Heart left ventricle (tissue), 16 donors: ENCODE measurements around the gene ZYX. TPM values are rescaled to one million over a fixed set of nuclear protein-coding genes. Genes with fewer than 3 reads are reported as not detected.
A peak's percentile ranks its signal among the peaks of the same experiment; 100 is the strongest.

ENCODE experiments used
- ATAC-seq, 4 donors: fragments of 200-7000 bp; cut with Tn5 transposase; one replicate each; pipeline ENCODE4 v1.9.1; 2020 to 2022; ENCODE audit warnings: moderate library complexity in 4 of 4, mild to moderate bottlenecking in 3 of 4, moderate number of reproducible peaks in 1 of 4
- DNase-seq, 5 donors: peaks; one replicate each; pipeline ENCODE4 v3.0.0-alpha.2; 2020
- H3K27ac ChIP-seq, 12 donors: fragments of 200-600 bp; sonication (generic) in 4 of 12; one replicate each; pipeline versions ENCODE4 v1.5.0 to v1.8.0; 2016 to 2022; ENCODE audit warnings: mild to moderate bottlenecking in 2 of 12
- H3K27me3 ChIP-seq, 9 donors: fragments of 200-600 bp; sonication (generic) in 2 of 9; one replicate each; pipeline versions ENCODE4 v1.5.1 to v1.8.0; 2016 to 2022; ENCODE audit warnings: mild to moderate bottlenecking in 3 of 9
- H3K36me3 ChIP-seq, 9 donors: fragments of 200-600 bp; sonication (generic) in 2 of 9; one replicate each; pipeline versions ENCODE4 v1.5.0 to v1.8.0; 2018 to 2022; ENCODE audit warnings: mild to moderate bottlenecking in 2 of 9
- H3K4me1 ChIP-seq, 12 donors: fragments of 200-600 bp; sonication (generic) in 4 of 12; one replicate each; pipeline versions ENCODE4 v1.5.0 to v1.8.0; 2016 to 2022; ENCODE audit warnings: mild to moderate bottlenecking in 3 of 12
- H3K4me3 ChIP-seq, 12 donors: fragments of 200-600 bp; sonication (generic) in 4 of 12; one replicate each; pipeline versions ENCODE4 v1.5.0 to v1.8.0; 2017 to 2022; ENCODE audit warnings: mild to moderate bottlenecking in 9 of 12, moderate library complexity in 4 of 12
- H3K9me3 ChIP-seq, 12 donors: fragments of 200-600 bp; sonication (generic) in 4 of 12; one replicate each; pipeline versions ENCODE4 v1.5.0 to v1.8.0; 2016 to 2022; ENCODE audit warnings: mild to moderate bottlenecking in 1 of 12
- POLR2A ChIP-seq, 2 donors: fragments of 450-650 bp; IDR thresholded peaks; one replicate each; pipeline ENCODE4 v1.6.1; 2017; ENCODE audit warnings: antibody characterized with exemption in 2 of 2, mild to moderate bottlenecking in 2 of 2, moderate library complexity in 2 of 2
- WGBS, 4 donors: extraction: QIAGEN DNeasy Blood & Tissue Kit in 2 of 4; methylation state at CpG; one replicate each; pipeline versions ENCODE4 v1.1.5 to v1.1.7; 2013 to 2018; 5-methylcytosine and 5-hydroxymethylcytosine counted together
- intact Hi-C, 10 donors: fragments of 100-400 bp; cut with DNase I; formaldehyde crosslinking; loops; one replicate each; pipeline versions ENCODE4 v1.11.1 to v1.14.2; 2022
- polyA plus RNA-seq, 2 donors: library from polyadenylated mRNA; stranded (reverse); fragments of 200-250 nt; gene quantifications; one replicate each; pipeline ENCODE4 v1.2.3, GENCODE V29; 2013
- total RNA-seq, 9 donors: library from RNA; depleted of rRNA in 2 of 9; stranded (reverse); fragments of >200 nt in 2 of 9; fragmentation: NEBNext Ultra II Directional in 3 of 9; extraction: Animal tissue kit (Norgen Biotek cat#: 25700) in 3 of 9; gene quantifications; one replicate each; pipeline versions ENCODE4 v1.1.0 to v1.2.4, GENCODE V29; 2016 to 2023
- TF ChIP-seq, protein P1 (sequence below), 12 donors: fragments of 200-600 bp; sonication (generic) in 4 of 12; IDR thresholded peaks; one replicate each; pipeline versions ENCODE4 v1.5.0 to v1.8.0; 2018 to 2022; ENCODE audit warnings: antibody characterized with exemption in 12 of 12, mild to moderate bottlenecking in 5 of 12
- donor health status: ischemic (EF 13 %, LVEDD 7.1; RV severe dilation, severe dysfunction).
- donor health status: healthy with polysubstance abuse.
- donor health status: DM: no; HTN: yes; CAD: no.
- donor health status: DM: no; HTN: no; CAD: no.
- donor health status: ischemic (EF 25% LVEDD 6.9; RV normal size, moderate dysfunction).
- donor health status: ischemic (EF 25% LVEDD 5.7; RV mildly dilated, moderate dysfunction).
- donor health status: healthy.
- donor health status: DM: yes; HTN: yes; CAD: no.
- donor health status: ischemic (EF 35%, LVEDD 5.7; RV mildly dilated, moderate dysfunction).
- donor health status: nonischemic (EF 11% LVEDD 7.7; RV severe dilation, severe dysfunction).
- donor health status: DM: yes; HTN: yes; CAD: no.
- donor health status: PGD.
- donor health status: ischemic (EF 29% LVEDD 5.4; RV normal size, mild dysfunction).
- donor health status: nonischemic (EF 23%, LVEDD 6.1; RV moderate dilation, normal function).

Gene ZYX
- total and polyA plus RNA-seq, 11 donors: 55.9 to 217 (median 79.4) TPM

DNA sequence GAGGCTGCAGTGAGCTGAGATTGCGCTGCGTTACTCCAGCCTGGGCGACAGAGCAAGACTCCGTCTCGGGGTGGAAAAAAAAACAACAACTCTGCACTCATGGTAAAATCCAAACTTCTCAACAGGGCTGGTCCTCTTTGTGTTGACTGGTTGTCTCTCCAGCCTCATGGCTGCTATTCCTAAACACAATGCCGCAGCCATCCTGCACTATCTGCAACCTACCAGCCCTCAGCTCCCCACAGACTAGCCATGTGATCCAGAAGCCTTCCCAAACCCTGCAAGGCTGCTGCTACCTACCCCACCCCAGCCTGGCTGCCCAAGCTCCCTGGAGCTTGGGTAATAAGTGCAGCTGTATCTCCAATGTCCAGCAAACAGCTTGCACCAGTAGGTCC is 11.7 kb downstream of the ZYX start:
- no peak for TF ChIP-seq POLR2A (IDR thresholded peaks at IDR 0.05)
- TF ChIP-seq, protein P1, sequence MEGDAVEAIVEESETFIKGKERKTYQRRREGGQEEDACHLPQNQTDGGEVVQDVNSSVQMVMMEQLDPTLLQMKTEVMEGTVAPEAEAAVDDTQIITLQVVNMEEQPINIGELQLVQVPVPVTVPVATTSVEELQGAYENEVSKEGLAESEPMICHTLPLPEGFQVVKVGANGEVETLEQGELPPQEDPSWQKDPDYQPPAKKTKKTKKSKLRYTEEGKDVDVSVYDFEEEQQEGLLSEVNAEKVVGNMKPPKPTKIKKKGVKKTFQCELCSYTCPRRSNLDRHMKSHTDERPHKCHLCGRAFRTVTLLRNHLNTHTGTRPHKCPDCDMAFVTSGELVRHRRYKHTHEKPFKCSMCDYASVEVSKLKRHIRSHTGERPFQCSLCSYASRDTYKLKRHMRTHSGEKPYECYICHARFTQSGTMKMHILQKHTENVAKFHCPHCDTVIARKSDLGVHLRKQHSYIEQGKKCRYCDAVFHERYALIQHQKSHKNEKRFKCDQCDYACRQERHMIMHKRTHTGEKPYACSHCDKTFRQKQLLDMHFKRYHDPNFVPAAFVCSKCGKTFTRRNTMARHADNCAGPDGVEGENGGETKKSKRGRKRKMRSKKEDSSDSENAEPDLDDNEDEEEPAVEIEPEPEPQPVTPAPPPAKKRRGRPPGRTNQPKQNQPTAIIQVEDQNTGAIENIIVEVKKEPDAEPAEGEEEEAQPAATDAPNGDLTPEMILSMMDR (IDR thresholded peaks at IDR 0.05): no peak
- no peaks in the 10 kb centered on the region for H3K27me3 ChIP-seq
- no peaks in the 10 kb centered on the region for H3K9me3 ChIP-seq
- H3K27ac ChIP-seq: peak overlapping the region in 11 of 12 donors; percentile 72 to 99 (median 85)
- peaks cover 2 to 81% (median 48%) of the 10 kb centered on the region in 12 donors for H3K4me1 ChIP-seq
- intact Hi-C loops: no loop called here
- DNase-seq (no peak), ATAC-seq (no peak)
- 84 to 93% (median 90%) methylated on average over 6 of the region's 6 CpGs for WGBS, 4 donors
- H3K36me3 ChIP-seq: peaks cover 0 to 49% (median 34%) of the 10 kb centered on the region in 9 donors
- H3K4me3 ChIP-seq: no peak overlapping the region

- H3K36me3 ChIP-seq: peaks cover 0 to 43% (median 28%) of the 10 kb centered on the region in 9 donors
- H3K27me3 ChIP-seq: no peaks in the 10 kb centered on the region
- WGBS, 4 donors: 77 to 81% (median 79%) methylated on average over 13 to 14 of the region's 14 CpGs
- ATAC-seq (no peak), DNase-seq (peak in 2 of 5 donors; percentile 19 to 37)
- H3K27ac ChIP-seq: peak overlapping the region in 2 of 12 donors; percentile 81 to 94
- TF ChIP-seq, protein P1 (IDR thresholded peaks at IDR 0.05): no peak
- no peak for TF ChIP-seq POLR2A (IDR thresholded peaks at IDR 0.05)
- H3K4me3 ChIP-seq: no peak overlapping the region
- H3K9me3 ChIP-seq: no peaks in the 10 kb centered on the region
- intact Hi-C loops: no loop called here
- H3K4me1 ChIP-seq: peaks cover 2 to 76% (median 48%) of the 10 kb centered on the region in 12 donors
These were observed 12.3 kb downstream of the ZYX start for GRCh38 chr7:143393267-143394041.

- Histone ChIP-seq H3K27me3 (no peaks in the 10 kb centered on the region), H3K27ac (no peak overlapping the region), H3K36me3 (peaks cover 0 to 37% (median 22%) of the 10 kb centered on the region in 9 donors), H3K9me3 (no peaks in the 10 kb centered on the region), H3K4me3 (no peak overlapping the region), H3K4me1 (peaks cover 2 to 70% (median 48%) of the 10 kb centered on the region in 12 donors)
- ATAC-seq (no peak), DNase-seq (no peak)
- TF ChIP-seq, protein P1 (IDR thresholded peaks at IDR 0.05): no peak
- TF ChIP-seq POLR2A (IDR thresholded peaks at IDR 0.05): no peak
- intact Hi-C loops: no loop called here
- 96 to 97% (median 96%) methylated on average over 6 of the region's 6 CpGs for WGBS, 4 donors
These were observed 12.9 kb downstream of the ZYX start for GRCh38 chr7:143394068-143394467.

DNA sequence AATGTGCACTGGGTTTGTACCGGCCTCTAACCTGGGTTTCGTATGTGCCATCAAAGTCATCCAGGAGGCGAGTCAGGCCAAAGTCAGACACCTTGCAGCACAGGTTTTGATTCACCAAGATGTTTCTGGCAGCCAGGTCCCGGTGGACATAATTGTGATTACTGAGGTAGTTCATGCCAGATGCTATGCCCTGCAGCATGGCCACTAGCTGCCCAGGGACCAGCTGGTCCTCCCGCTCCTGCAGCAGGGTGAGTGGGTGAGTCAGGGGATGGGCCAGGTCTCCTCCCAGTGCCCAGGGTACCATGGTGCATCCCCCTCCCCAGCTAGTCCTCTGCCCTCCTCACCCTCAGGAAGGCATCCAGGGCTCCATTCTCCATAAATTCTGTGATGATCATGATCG is 13.6 kb downstream of the ZYX start:
- peaks cover 2 to 63% (median 46%) of the 10 kb centered on the region in 12 donors for H3K4me1 ChIP-seq
- H3K36me3 ChIP-seq: peaks cover 0 to 30% (median 15%) of the 10 kb centered on the region in 9 donors
- H3K4me3 ChIP-seq: no peak overlapping the region
- WGBS, 4 donors: 80 to 90% (median 85%) methylated on average over 5 to 6 of the region's 6 CpGs
- no peaks in the 10 kb centered on the region for H3K9me3 ChIP-seq
- DNase-seq (no peak), ATAC-seq (no peak)
- intact Hi-C loops: no loop called here
- H3K27me3 ChIP-seq: no peaks in the 10 kb centered on the region
- H3K27ac ChIP-seq: no peak overlapping the region
- TF ChIP-seq, protein P1 (IDR thresholded peaks at IDR 0.05): no peak
- no peak for TF ChIP-seq POLR2A (IDR thresholded peaks at IDR 0.05)
